Esophagus (tissue), 2 donors: Measurements from ENCODE around the gene CMC2. TPM values are rescaled to one million over a fixed set of nuclear protein-coding genes. Genes with fewer than 3 reads are reported as not detected.
A peak's percentile ranks its signal among the peaks of the same experiment; 100 is the strongest.

Experiments used
- H3K27ac ChIP-seq, 2 donors: one replicate each; pipeline ENCODE4 v1.5.1; 2013; ENCODE audit warnings: low read depth in 2 of 2, mild to moderate bottlenecking in 2 of 2, inconsistent platforms in 1 of 2, low read length in 1 of 2, moderate library complexity in 1 of 2
- H3K27me3 ChIP-seq, 2 donors: one replicate each; pipeline ENCODE4 v1.6.1; 2013; ENCODE audit warnings: low read length in 2 of 2, control low read depth in 1 of 2, mild to moderate bottlenecking in 1 of 2; ENCODE audit not compliant: insufficient read depth in 2 of 2, control insufficient read depth in 1 of 2
- H3K36me3 ChIP-seq, 2 donors: one replicate each; pipeline ENCODE4 v1.6.1; 2013; ENCODE audit warnings: low read length in 1 of 2; ENCODE audit not compliant: control insufficient read depth in 2 of 2, insufficient read depth in 2 of 2
- H3K4me1 ChIP-seq, 2 donors: one replicate each; pipeline ENCODE4 v1.6.1; 2013; ENCODE audit warnings: low read length in 1 of 2; ENCODE audit not compliant: control insufficient read depth in 2 of 2, insufficient read depth in 2 of 2
- H3K4me3 ChIP-seq, 2 donors: one replicate each; pipeline ENCODE4 v1.5.1; 2013; ENCODE audit warnings: low read length in 2 of 2, mild to moderate bottlenecking in 2 of 2, low read depth in 1 of 2, moderate library complexity in 1 of 2
- H3K9me3 ChIP-seq, 2 donors: one replicate each; pipeline ENCODE4 v1.6.1; 2013; ENCODE audit warnings: mild to moderate bottlenecking in 2 of 2, low read depth in 1 of 2, low read length in 1 of 2, moderate library complexity in 1 of 2; ENCODE audit not compliant: control insufficient read depth in 2 of 2, insufficient read depth in 1 of 2
- WGBS, 2 donors: extraction: QIAGEN DNeasy Blood & Tissue Kit; methylation state at CpG; one replicate each; pipeline ENCODE4 v1.1.7; 2013; 5-methylcytosine and 5-hydroxymethylcytosine counted together
- polyA plus RNA-seq, 2 donors: library from polyadenylated mRNA; stranded (reverse); fragments of 200-250 nt; gene quantifications; one replicate each; pipeline ENCODE4 v1.2.3, GENCODE V29; 2013
- donor health status: healthy with polysubstance abuse.
- donor health status: Bipolar disorder and iron deficiency.

Gene CMC2
- polyA plus RNA-seq, 2 donors: 29.9 to 69.7 TPM

GRCh38 chr16:81003610-81004460 is 2.9 kb downstream of the CMC2 start:
- H3K27ac ChIP-seq: peak overlapping the region in 1 of 2 donors; percentile 47
- H3K4me3 ChIP-seq: no peak overlapping the region
- H3K36me3 ChIP-seq: no peaks in the 10 kb centered on the region
- H3K27me3 ChIP-seq: no peaks in the 10 kb centered on the region
- no peaks in the 10 kb centered on the region for H3K9me3 ChIP-seq
- H3K4me1 ChIP-seq: peaks cover 2 to 6% of the 10 kb centered on the region in 2 donors
- 56 to 63% methylated on average over 11 of the region's 11 CpGs for WGBS, 2 donors

GRCh38 chr16:81003064-81003463 is 3.6 kb downstream of the CMC2 start:
- no peak overlapping the region for H3K27ac ChIP-seq
- H3K36me3 ChIP-seq: no peaks in the 10 kb centered on the region
- H3K27me3 ChIP-seq: no peaks in the 10 kb centered on the region
- 66 to 68% methylated on average over 4 of the region's 4 CpGs for WGBS, 2 donors
- no peak overlapping the region for H3K4me3 ChIP-seq
- peaks cover 2 to 6% of the 10 kb centered on the region in 2 donors for H3K4me1 ChIP-seq
- no peaks in the 10 kb centered on the region for H3K9me3 ChIP-seq

- Histone ChIP-seq H3K27me3 (no peaks in the 10 kb centered on the region), H3K36me3 (no peaks in the 10 kb centered on the region), H3K9me3 (no peaks in the 10 kb centered on the region), H3K27ac (no peak overlapping the region), H3K4me1 (peaks cover 2 to 6% of the 10 kb centered on the region in 2 donors), H3K4me3 (no peak overlapping the region)
- 74 to 81% methylated on average over 5 of the region's 5 CpGs for WGBS, 2 donors
Measured at GRCh38 chr16:81001330-81001729, 5.4 kb downstream of the CMC2 start.

- Histone ChIP-seq H3K36me3 (no peaks in the 10 kb centered on the region), H3K4me1 (peaks cover 2 to 6% of the 10 kb centered on the region in 2 donors), H3K9me3 (no peaks in the 10 kb centered on the region), H3K27ac (no peak overlapping the region), H3K4me3 (no peak overlapping the region), H3K27me3 (no peaks in the 10 kb centered on the region)
- WGBS, 2 donors: 93 to 94% methylated on average over 3 of the region's 3 CpGs
Measured at GRCh38 chr16:81000873-81001272, 5.8 kb downstream of the CMC2 start.

GRCh38 chr16:80997964-80998620 is 8.6 kb downstream of the CMC2 start:
- H3K4me3 ChIP-seq: no peak overlapping the region
- 87 to 92% methylated on average over 7 of the region's 7 CpGs for WGBS, 2 donors
- no peaks in the 10 kb centered on the region for H3K4me1 ChIP-seq
- H3K36me3 ChIP-seq: no peaks in the 10 kb centered on the region
- no peaks in the 10 kb centered on the region for H3K9me3 ChIP-seq
- H3K27ac ChIP-seq: no peak overlapping the region
- H3K27me3 ChIP-seq: no peaks in the 10 kb centered on the region

GRCh38 chr16:80997139-80997798 is 9.4 kb downstream of the CMC2 start:
- Histone ChIP-seq H3K27me3 (no peaks in the 10 kb centered on the region), H3K36me3 (no peaks in the 10 kb centered on the region), H3K9me3 (no peaks in the 10 kb centered on the region), H3K4me1 (no peaks in the 10 kb centered on the region), H3K4me3 (no peak overlapping the region), H3K27ac (no peak overlapping the region)
- WGBS, 2 donors: 38 to 62% methylated on average over 9 of the region's 9 CpGs

GRCh38 chr16:80996688-80997138 is 10.0 kb downstream of the CMC2 start:
- Histone ChIP-seq H3K27ac (no peak overlapping the region), H3K27me3 (no peaks in the 10 kb centered on the region), H3K36me3 (no peaks in the 10 kb centered on the region), H3K4me3 (no peak overlapping the region), H3K9me3 (no peaks in the 10 kb centered on the region), H3K4me1 (no peaks in the 10 kb centered on the region)
- WGBS, 2 donors: 54 to 65% methylated on average over 4 of the region's 4 CpGs

GRCh38 chr16:80994451-80994850 is 12.2 kb downstream of the CMC2 start:
- H3K27me3 ChIP-seq: no peaks in the 10 kb centered on the region
- H3K9me3 ChIP-seq: no peaks in the 10 kb centered on the region
- H3K36me3 ChIP-seq: no peaks in the 10 kb centered on the region
- H3K4me3 ChIP-seq: no peak overlapping the region
- no peaks in the 10 kb centered on the region for H3K4me1 ChIP-seq
- H3K27ac ChIP-seq: no peak overlapping the region

GRCh38 chr16:80993834-80994233 is 12.9 kb downstream of the CMC2 start:
- H3K4me3 ChIP-seq: no peak overlapping the region
- H3K27ac ChIP-seq: no peak overlapping the region
- H3K27me3 ChIP-seq: no peaks in the 10 kb centered on the region
- no peaks in the 10 kb centered on the region for H3K9me3 ChIP-seq
- no peaks in the 10 kb centered on the region for H3K36me3 ChIP-seq
- no peaks in the 10 kb centered on the region for H3K4me1 ChIP-seq
